ENCODE measurements around the gene TMEM74B. TPM values are rescaled to one million over a fixed set of nuclear protein-coding genes. Genes with fewer than 3 reads are reported as not detected.

TMEM74B gene
- total RNA-seq, 1 experiment from 2014 or later, result 4.9 TPM

DNA sequence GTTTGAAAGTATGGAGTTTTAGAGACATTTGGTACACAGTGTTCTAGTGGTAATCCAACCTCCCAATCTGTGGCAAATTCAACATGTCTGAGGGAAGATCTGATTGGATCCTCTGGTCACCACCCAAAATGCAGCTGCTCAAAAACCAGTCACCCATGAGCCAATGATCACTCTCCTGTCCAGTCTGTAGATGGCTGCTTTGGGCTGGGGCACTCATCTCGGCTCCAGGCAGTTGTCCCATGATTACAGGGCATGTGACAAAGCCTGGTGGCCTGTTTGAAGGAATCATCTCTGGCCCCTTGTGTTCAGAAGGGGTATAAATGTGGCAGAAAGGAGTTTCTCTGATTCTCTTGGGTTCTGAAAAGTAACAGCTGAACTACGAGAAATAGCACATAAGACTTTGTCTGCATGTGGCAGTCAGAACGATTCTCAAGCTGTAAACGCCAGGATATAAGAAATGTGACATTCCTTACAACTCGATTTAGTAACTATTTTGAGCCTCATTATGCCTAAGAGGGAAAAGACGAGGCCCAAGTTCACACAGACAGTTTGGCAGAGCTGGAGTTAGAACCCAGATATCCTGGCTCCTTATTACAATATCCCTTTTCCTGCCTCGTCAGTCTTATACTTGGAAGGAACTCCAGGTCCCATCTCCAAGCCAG lies 14.6 kb upstream of the TMEM74B start:
- TF ChIP-seq, protein P1, sequence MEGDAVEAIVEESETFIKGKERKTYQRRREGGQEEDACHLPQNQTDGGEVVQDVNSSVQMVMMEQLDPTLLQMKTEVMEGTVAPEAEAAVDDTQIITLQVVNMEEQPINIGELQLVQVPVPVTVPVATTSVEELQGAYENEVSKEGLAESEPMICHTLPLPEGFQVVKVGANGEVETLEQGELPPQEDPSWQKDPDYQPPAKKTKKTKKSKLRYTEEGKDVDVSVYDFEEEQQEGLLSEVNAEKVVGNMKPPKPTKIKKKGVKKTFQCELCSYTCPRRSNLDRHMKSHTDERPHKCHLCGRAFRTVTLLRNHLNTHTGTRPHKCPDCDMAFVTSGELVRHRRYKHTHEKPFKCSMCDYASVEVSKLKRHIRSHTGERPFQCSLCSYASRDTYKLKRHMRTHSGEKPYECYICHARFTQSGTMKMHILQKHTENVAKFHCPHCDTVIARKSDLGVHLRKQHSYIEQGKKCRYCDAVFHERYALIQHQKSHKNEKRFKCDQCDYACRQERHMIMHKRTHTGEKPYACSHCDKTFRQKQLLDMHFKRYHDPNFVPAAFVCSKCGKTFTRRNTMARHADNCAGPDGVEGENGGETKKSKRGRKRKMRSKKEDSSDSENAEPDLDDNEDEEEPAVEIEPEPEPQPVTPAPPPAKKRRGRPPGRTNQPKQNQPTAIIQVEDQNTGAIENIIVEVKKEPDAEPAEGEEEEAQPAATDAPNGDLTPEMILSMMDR (conservative IDR thresholded peaks at IDR 0.05), result no peak
- Histone ChIP-seq H3K4me1 (ENCODE audit: insufficient read depth, low read length) (no peaks in the 10 kb centered on the region), H3K56ac (ENCODE audit: insufficient read length, low read depth, low read length) (no peak overlapping the region), H3K23me2 (ENCODE audit: insufficient read length, low read depth, low read length, poor library complexity, severe bottlenecking) (no peaks in the 10 kb centered on the region), H2AK5ac (ENCODE audit: insufficient read length, low read length) (no peak overlapping the region), H4K8ac (replicated peaks; ENCODE audit: insufficient read length, low read depth, low read length) (no peak overlapping the region), H3K9ac (ENCODE audit: extremely low read depth, insufficient read length, low read length) (no peak overlapping the region), H3K79me2 (ENCODE audit: insufficient read depth, low read length) (no peaks in the 10 kb centered on the region), H4K91ac (ENCODE audit: insufficient read length, low read depth, low read length) (no peak overlapping the region), H3K14ac (ENCODE audit: insufficient read depth, low read length) (no peak overlapping the region), H4K5ac (ENCODE audit: insufficient read length, low read depth, low read length) (no peak overlapping the region), H3K27me3 (ENCODE audit: insufficient read depth, low read length) (peaks cover 3% of the 10 kb centered on the region; the same call in 1 of the 2 replicates), H3K9me3 (ENCODE audit: control insufficient read depth, low read depth, low read length) (no peaks in the 10 kb centered on the region), H2BK5ac (ENCODE audit: insufficient read length, low read length) (no peak overlapping the region), H3K79me1 (ENCODE audit: insufficient read depth, low read depth, low read length, poor library complexity, severe bottlenecking) (no peaks in the 10 kb centered on the region), H2BK12ac (ENCODE audit: insufficient read length, low read depth, low read length) (no peak overlapping the region), H2BK15ac (ENCODE audit: low read depth, low read length) (no peak overlapping the region), H2AFZ (ENCODE audit: low read length) (no peak overlapping the region), H3K4ac (ENCODE audit: low read depth, low read length) (no peak overlapping the region), H3T11ph (ENCODE audit: low read length) (no peak overlapping the region), H3K23ac (ENCODE audit: insufficient read length, low read depth, low read length) (no peak overlapping the region), H3K27ac (ENCODE audit: insufficient read length, low read depth, low read length) (no peak overlapping the region), H2BK20ac (ENCODE audit: low read depth, low read length, poor library complexity, severe bottlenecking) (no peak overlapping the region), H3K4me2 (ENCODE audit: insufficient read depth, insufficient read length, low read length) (no peak overlapping the region), H3K18ac (ENCODE audit: insufficient read length, low read depth, low read length) (no peak overlapping the region), H4K20me1 (ENCODE audit: control insufficient read depth, insufficient read depth, insufficient read length) (no peaks in the 10 kb centered on the region), H2BK120ac (ENCODE audit: low read depth, low read length, poor library complexity, severe bottlenecking) (no peak overlapping the region)
- Mint-ChIP-seq H3K4me1 (no peaks in the 10 kb centered on the region; a peak in 1 of 4 replicates), H3K4me3 (no peak overlapping the region), H3K36me3 (ENCODE audit: insufficient read depth in 1 of 3, low read depth in 3 of 3) (no peaks in the 10 kb centered on the region), H3K9me3 (peaks cover 0 to 3% of the 10 kb centered on the region in 2 experiments; a peak in 1 of 5 replicates), H3K27me3 (ENCODE audit: low read depth) (peaks cover 21% of the 10 kb centered on the region), H3K27ac (no peak overlapping the region)
- no CpG with 5 or more reads among the region's 7 CpGs for WGBS (ENCODE audit: extremely low coverage, insufficient read length, low lambda C conversion rate)
- no peak for DNase-seq

Data from H9 (cell line).